ENCODE results near the gene FKBP8.
A peak's percentile ranks its signal among the peaks of the same experiment; 100 is the strongest.
"Not testable (repeated sequence)": the region's sequence is repeated elsewhere in the genome, so short reads cannot be mapped to it uniquely, and the experiment has no call there.

FKBP8 gene

DNA sequence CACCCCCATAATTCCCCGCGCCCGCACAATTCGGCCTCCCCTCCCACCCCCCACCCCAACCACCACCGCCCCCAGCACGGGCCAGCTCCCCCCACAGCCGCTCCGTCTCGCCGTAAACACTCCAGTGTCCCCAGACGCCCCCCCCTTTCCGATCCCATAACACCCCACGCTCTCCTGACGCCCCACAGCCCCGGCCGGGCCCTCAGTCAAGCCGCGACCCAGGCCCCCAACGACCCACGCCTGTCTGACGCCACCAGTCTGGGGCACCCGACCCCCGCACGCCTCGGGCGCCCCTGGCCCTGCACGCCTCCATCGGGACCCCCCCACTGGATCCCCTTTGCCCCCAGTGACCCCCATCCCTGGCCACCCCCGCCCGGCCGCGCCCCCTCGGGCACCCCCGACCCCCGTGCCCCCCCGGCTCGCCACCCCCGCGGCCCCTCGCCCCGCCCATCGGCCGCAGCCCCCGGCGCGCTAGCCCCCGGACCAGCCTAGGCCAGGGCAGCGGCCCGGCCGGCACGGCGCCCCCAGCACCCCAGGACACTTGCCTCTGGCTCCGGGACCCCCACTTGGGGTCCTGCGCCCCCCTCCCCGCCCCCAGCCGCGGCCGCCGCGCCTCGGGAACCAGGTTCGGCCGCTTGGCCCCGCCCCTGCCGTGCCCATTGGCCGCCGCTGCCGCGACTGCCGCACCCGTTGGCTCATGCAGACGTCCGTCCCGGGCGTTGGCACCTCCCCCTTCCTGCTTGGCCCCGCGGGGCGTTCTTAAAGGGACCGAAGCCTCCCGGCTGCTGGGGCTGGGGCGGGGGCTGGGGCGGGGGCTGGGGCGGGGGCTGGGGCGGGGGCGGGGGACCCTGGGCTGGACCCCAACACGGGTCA lies at the start of gene FKBP8:
TSS of gene FKBP8 (minus strand) at position 633 of the 873 bp plus-strand sequence. CDS start 1,603 bp downstream, outside the sequence.
- peak; percentile 88 for DNase-seq (ENCODE audit: low read depth)

DNA sequence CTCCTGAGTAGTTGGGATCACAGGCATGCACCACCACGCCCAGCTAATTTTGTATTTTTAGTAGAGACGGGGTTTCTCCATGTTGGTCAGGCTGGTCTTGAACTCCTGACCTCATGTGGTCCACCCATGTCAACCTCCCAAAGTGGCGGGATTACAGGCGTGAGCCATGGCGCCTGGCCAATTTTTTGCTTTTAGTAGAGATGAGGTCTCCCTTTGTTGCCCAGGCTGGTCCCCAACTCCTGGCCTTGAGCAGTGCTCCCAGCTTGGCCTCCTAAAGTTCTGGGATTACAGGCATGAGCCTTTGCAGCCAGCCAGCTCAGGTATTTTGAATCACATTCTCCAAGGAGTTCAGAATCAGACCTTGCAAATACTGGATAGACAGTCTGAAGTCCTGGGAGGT lies 49.4 kb upstream of the FKBP8 start:
- DNase-seq (ENCODE audit: low read depth) = not testable (repeated sequence)

DNA sequence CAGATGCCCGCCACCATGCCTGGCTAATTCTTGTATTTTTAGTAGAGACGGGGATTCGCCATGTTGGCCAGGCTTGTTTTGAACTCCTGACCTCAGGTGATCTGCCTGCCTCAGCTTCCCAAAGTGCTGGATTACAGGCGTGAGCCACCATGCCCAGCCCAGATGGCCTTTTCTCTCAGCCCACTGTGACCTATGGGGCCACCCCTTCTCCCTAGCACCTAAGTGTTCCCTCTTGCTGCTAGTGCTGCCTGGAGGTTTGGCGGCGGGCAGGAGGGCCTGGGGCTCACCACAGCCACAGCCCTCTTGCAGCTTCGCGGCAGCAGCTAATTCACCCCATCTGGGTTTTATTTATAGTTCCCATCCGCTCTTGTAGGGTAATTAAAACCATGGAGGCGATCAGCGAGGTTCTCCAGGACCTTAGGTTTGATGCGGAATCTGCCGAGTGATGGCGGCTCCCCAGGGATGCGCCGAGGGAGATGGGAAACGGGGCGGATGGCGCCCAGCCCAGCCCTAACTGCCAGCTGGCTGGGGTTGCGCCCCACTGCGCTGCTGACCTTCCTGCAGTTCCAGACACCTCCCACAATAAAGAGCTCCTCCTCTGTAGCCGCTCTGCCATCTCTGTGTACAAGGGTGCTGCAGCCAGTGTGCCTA lies 48.5 kb upstream of the FKBP8 start:
- no peak for DNase-seq (ENCODE audit: low read depth)

DNA sequence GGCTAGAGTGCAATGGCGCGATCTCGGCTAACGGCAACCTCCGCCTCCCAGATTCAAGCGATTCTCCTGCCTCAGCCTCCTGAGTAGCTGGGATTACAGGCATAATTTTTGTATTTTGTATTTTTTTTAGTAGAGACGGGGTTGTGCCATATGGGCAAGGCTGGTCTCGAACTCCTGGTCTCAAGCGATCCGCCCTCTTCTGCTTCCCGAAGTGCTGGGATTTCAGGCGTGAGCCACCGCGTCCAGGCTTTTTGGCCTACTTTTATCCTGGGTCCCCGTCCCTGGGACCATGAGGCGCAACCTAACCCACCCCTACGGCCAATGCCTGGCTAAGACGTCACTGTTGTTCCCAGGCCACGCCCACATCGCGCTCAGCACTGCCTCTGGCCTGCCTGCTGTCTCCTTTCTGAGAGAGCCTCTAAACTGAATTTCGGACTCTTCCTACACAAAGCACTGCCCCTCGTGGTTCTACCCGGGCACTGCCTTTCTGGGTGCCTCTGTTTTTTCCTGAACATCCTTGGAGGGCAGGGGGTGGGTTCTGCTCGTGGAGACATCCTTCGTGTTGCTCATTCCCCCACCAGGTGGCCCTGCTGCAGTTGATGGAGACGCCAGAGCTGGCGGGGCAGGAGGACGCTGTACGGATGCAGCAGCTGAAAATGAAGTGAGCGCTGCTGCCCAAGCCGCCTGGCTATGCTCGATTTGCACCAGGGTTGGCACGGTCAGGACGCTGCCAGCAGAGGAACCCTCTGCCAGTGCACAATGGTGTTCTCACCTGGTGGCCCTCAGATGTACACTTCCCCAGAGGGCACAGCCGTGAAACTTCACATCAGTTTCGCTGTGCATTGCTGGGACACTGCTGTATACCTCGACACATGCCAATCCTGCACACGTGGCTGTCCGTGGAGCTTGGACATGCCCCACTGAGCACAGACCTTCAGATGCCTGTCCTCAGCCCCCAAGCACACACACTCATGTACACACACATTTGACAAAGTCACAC lies 47.2 kb upstream of the FKBP8 start:
- DNase-seq (ENCODE audit: low read depth) = no peak

DNA sequence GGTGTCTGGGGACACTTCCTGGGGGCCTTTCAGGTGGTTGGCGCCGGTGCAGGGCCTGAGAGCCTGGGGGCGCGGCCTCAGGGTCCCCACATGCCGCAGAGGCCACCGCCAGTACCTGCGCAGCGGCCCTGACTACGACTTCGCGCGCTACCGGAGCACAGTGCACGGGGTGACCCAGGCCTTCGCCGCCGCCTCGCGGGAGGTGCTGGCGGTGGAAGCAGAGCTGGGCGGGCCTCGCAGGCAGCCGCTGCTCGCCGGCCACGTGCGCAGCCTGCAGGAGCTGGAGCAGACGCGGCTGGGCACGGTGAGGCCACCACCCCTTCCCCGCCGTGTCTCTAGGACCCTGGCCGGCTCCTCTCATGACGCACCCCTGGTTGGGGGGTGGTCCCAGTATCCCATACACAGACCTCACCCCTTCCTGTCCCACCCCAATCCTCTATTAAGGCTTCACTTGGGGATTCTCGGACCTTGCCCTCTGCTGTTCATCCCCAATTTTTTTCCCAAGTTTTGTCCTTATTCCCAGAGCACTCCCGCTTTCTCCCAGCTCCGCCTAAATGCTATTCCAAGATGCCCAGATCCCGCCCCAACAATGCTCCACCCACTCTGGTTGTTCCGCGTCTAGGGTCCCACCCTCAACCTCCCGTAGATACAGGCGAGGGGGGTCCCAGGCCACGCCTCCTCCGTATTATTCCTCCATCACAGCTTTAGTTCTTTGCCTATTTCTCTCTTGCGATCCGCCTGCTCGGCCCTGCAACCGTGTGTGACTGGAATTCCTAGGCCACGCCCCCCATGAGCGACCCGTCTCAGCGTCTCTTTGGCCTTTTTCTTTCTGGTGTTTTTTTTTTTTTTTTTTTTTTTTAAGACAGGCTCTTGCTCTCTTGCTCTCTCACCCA lies 46.3 kb upstream of the FKBP8 start:
- peak; percentile 33 for DNase-seq (ENCODE audit: low read depth)

DNA sequence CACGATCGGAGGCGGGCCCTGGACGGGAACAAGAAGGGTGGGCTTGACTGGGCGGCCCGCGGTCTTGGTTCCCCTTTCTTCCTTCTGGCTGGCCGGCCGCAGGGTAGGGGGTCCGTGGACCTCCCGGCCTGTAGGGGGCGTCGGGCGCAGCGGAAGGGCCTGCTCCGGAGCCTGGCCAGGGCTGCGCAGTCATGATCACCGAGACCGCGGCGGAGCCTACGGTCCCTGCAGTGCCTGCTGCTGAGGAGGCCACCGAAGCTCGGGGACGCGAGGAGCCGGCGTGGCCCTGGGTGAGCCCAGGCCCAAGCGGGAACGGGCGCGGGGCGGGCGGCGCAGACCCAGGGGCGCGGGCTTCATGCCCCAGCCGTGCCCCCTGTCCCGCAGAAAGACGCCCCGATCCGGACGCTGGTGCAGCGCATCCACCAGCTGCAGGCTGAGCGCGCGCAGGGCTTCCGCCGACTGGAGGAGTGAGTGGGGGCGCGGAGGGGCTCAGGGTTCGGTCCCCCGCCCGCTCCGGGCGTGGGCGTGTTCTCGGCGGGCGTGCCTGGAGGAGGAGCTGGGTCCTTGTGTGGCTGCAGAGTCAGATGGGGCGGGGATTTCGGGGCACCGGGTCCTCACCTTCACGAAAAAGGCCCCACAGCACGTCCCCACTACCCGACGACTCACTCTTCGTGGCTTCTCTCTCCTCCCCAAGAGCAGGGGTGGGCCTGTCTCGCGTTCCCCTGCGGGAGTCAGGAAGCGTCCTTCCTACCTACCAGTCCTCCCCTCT lies 45.4 kb upstream of the FKBP8 start, which contains the start of gene REX1BD:
TSS of gene REX1BD (plus strand) at position 188 of the 769 bp plus-strand sequence. CDS start at position 192, 4 bp downstream.
- peak; percentile 74 for DNase-seq (ENCODE audit: low read depth)

DNA sequence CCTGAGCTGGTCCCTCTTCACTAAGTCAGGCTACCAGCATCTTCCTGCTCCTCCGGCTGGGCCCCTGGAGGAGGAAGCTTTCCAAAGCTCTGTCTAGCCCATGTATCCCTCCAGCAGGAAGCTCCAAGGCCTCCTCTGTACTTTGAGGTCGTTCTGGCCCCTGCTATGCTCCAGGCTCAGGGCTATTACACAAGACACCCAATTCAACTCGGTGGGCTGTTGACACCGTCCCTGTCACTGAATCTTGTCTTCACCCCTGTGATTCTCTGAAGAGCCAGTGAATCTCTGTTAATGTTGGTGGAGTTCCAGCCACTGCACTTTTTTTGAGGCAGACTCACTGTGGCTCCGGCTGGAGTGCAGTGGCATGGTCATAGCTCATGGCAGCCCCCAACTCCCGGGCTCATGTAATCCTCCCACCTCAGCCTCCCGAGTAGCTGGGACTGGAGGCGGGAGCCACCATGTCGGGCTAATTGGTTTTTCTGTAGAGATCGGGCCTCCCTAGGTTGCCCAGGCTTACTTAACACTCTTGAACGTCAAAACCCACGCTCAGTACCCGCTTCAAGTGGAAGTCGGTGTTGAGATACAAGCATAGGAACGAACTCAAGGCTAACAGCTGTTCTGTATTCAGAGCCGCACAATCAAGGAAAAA lies 44.7 kb upstream of the FKBP8 start:
- DNase-seq (ENCODE audit: low read depth) = no peak

DNA sequence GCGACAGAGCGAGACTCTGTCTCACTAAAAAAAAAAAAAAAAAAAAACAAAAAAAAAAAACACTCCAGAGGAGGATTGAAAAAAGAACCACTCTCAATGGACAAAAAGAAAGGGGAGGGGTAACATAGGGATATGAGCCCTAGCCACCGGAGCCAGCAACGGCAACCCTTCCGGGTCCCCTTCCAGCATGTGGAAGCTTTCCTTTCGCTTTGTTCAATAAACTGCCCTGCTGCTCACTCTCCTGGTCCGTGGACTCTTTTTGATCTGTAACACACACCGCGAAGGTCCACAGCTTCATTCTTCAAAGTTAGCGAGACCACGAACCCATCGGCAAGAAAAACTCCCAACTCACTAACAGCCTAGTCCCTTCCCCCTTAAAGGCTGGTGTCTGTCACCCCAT lies 44.2 kb upstream of the FKBP8 start:
- no peak for DNase-seq (ENCODE audit: low read depth)

DNA sequence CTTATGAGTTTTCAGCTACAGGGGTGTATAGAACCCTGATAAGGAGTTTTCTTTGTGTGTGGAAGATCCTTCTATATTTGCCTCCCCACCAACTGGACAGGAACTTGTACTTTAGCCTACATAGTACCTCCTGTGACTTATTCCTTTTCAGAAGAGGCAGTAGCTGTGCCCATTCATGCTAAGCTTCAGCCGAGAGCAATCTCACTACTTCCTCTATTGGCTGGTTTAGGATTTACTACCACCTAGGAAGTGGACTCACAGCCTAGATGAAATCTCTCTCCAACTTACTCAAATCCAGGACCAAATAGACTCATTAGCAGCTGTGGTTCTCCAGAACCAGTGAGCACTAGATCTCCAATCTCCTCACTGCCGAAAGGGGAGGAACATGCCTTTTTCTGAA lies 42.9 kb upstream of the FKBP8 start:
- no peak for DNase-seq (ENCODE audit: low read depth)

DNA sequence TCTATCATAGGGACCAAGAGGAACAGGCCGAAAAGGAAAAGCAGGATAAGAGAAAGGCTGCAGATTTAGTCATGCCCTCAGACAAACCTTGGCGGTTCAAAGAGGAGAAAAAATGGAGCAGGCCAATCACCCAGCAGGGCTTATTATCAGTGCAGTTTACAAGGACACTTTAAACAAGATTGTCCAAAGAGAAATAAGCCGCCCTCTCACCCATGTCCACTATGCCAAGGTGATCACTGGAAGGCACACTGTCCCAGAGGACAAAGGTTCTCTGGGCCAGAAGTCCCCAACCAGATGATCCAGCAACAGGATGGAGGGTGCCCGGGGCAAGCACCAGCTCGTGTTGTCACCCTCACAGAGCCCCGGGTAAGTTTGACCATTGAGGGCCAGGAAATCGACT lies 36.9 kb upstream of the FKBP8 start:
- DNase-seq (ENCODE audit: low read depth) = no peak

DNA sequence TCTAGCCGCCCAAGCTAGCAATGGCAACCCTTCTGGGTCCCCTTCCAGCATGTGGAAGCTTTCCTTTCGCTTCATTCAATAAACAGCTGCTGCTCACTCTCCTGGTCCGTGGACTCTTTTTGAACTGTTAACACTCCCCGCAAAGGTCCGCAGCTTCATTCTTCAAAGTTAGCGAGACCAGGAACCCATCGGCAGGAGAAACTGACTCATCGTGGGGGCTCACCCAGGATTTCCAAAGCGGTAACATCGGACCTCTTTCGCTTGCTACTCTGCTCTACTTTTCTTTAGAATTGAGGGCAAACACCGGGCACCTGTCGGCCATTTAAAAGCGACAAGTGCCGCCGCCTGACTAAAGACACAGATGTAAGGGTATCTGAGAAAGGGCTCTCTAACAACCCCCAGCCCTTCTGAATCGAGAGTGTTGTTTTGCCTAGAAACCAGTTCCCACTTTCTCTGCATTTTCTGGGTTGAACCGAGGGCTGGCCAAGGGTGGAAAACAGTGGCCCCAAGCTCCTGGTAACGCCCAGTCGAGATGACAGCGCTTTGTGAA lies 34.1 kb upstream of the FKBP8 start:
- DNase-seq (ENCODE audit: low read depth) = no peak

DNA sequence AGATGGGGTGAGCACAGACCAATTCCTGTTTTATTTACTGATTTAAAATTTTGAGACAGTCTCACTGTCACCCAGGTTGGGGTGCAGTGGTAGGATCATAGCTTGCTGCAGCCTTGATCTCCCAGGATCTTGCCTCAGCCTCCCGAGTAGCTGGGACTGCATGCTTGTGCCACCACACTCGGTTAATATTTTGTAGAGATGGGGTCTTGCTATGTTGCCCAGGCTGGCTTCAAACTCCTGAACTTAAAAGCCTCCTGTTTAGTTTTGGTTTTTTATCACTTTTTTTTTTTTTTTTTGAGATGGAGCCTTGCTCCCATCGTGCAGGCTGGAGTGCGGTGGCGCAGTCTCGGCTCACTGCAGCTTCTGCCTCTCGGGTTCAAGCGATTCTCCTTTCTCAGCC lies 33.0 kb upstream of the FKBP8 start:
- DNase-seq (ENCODE audit: low read depth) = no peak

DNA sequence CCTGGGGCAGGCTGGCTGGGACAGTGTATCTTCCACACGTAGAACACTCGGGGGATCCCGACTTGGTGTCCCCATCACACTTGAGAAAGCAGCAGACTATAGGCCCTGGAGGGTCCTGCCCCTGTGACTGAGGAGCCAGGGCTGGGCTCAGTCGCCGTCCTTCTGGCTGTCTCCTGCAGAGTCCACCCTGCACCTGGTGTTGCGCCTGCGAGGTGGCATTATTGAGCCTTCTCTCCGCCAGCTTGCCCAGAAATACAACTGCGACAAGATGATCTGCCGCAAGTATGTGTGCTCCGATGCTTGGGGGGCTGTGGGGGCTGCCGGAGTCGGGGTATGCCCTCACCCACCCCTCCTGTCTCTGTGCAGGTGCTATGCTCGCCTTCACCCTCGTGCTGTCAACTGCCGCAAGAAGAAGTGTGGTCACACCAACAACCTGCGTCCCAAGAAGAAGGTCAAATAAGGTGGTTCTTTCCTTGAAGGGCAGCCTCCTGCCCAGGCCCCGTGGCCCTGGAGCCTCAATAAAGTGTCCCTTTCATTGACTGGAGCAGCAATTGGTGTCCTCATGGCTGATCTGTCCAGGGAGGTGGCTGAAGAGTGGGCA lies 31.4 kb upstream of the FKBP8 start:
- DNase-seq (ENCODE audit: low read depth) = no peak

DNA sequence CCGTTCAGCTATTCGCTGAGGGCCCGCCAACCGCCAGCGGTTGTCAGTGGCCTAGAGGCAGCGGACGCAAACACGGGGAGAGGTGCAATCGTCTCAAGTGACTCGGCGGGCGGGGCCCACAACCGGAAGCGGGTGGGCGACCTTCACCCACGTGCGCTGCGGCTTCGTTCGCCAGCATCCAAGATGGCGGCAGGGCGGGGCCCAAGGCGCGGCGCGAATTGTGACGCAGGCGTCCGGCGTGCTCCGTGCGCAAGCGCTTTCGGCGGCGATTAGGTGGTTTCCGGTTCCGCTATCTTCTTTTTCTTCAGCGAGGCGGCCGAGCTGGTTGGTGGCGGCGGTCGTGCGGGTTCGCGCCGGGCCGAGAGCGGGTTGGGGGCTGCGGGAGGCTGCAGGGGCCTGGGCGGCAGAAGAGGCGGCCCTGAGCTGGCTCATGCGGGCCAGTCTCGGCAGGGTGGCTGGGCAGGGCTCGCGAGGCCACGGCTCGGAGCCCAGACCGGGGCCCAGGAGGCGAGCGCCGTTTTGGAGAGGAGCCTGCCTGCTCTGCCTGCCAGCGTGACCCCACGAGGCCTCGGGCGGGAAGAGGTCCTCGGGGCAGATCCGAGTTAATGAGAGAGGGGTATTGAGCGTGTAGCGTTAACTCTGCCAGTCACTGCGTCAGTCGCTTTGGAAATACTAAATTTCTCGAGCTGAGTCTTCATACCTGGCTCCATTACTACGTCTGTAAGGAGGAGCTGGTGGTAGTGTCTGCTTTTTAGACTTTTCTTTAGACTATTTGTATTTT lies 28.4 kb upstream of the FKBP8 start, which contains the start of gene UBA52:
TSS of gene UBA52 (plus strand) at position 294 of the 781 bp plus-strand sequence. CDS start 1,444 bp downstream, outside the sequence.
- peak; percentile 98 for DNase-seq (ENCODE audit: low read depth)

DNA sequence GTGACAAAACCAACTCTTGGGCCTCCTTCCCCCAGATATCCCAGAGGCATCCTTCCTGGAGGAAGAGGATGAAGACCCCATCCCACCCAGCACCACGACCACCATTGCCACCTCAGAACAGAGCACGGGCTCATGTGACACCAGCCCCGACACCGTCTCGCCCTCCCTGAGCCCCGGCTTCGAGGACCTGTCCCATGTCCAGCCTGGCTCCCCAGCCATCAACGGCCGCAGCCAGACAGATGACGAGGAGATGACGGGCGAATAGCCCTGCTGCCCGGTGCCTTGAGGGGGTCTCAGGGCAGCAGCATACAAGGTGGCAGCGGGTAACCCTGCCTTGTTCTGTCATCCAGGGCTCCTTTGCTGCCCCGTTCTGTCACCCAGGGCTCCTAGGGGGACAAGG lies 25.0 kb upstream of the FKBP8 start:
- no peak for DNase-seq (ENCODE audit: low read depth)

DNA sequence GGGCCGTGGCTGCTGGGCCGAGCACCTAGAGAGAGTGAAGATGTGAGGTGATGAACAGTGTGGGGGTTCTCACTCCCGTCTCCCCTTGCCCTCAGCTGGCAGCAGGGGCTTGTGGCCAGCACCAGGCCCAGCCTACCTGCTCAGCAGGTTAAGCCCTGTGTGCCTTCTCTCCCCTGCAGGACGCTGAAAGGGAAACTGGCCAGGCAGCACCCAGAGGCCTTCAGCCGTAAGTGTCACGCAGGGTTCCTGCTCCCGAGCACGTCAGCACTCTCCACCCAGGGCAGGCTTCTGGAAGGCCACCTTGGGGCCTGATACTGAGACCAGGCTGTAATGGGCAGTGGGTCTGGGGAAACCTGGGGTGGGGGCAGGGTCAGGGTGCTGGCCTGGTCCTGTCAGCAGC lies 23.6 kb upstream of the FKBP8 start:
- no peak for DNase-seq (ENCODE audit: low read depth)

DNA sequence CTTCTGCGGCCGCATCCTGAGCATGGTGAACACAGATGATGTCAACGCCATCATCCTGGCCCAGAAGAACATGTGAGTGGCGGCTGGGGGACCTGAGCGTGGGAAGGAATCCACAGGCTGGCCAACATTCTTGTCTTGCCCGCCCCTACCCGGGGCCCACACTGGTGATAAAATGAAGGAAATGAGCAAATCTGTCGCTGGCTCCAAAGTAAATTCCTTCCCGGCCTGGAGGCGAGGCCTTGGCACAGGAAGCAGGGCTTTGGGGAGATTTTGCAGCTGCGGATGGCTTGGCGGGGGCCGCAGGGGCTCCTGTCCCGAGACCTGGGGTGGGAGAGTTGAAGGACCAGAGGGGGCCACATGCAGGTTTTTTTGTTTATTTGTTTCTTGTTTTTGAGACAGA lies 18.7 kb upstream of the FKBP8 start:
- no peak for DNase-seq (ENCODE audit: low read depth)

DNA sequence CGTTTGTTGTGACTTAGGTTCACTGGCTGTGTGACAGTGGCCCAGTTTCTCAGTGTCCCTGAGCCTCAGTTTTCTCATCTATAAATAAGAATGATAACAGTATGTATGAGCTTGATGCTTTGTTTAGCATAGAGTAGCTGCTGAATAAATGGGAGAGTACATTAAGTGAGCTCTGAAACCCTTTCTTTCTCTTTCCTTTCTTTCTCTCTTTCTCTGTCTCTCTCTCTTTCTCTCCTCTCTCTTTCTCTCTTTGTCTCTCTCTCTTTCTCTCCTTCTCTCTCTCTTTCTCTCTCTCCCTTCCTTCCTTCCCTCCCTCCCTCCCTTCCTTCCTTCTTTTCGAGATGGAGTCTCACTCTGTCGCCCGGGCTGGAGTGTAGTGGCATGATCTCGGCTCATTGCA lies 16.3 kb upstream of the FKBP8 start:
- DNase-seq (ENCODE audit: low read depth) = no peak
